Measurements from ENCODE around the gene EMP3.

The EMP3 gene

DNA sequence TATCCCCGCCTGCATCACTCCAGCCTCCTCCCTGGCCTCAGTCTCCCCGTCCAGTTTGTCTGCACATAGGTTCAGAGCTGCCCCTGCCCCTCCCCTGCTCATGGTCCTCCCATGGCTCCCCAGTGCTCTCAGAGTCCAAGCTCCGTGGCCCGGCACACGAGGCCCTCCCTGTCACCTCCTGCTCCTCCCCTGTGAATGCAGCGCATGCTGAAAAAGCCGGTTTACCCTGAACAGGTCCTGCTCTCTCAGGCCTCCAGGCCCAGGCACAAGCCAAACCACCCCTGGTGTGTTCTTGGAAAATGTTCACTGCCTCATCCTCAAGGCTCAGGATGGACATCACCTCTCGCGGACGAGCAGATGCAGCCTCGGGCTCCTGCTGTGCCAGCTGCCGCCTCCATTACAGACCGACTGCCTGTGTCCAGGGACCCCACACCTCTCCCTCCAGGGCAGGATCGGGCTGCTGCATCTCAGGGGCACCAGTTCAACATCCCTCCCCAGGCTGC is 13.0 kb downstream of the EMP3 start:
- in situ Hi-C loops (cut with MboI; ENCODE audit: low sequenced_read_pairs, unreplicated experiment), result no loop called here
- TF ChIP-seq, protein P1, sequence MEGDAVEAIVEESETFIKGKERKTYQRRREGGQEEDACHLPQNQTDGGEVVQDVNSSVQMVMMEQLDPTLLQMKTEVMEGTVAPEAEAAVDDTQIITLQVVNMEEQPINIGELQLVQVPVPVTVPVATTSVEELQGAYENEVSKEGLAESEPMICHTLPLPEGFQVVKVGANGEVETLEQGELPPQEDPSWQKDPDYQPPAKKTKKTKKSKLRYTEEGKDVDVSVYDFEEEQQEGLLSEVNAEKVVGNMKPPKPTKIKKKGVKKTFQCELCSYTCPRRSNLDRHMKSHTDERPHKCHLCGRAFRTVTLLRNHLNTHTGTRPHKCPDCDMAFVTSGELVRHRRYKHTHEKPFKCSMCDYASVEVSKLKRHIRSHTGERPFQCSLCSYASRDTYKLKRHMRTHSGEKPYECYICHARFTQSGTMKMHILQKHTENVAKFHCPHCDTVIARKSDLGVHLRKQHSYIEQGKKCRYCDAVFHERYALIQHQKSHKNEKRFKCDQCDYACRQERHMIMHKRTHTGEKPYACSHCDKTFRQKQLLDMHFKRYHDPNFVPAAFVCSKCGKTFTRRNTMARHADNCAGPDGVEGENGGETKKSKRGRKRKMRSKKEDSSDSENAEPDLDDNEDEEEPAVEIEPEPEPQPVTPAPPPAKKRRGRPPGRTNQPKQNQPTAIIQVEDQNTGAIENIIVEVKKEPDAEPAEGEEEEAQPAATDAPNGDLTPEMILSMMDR (IDR thresholded peaks at IDR 0.05; ENCODE audit: borderline replicate concordance, control extremely low read depth, extremely low read depth, insufficient read depth, missing control alignments), result no peak

DNA sequence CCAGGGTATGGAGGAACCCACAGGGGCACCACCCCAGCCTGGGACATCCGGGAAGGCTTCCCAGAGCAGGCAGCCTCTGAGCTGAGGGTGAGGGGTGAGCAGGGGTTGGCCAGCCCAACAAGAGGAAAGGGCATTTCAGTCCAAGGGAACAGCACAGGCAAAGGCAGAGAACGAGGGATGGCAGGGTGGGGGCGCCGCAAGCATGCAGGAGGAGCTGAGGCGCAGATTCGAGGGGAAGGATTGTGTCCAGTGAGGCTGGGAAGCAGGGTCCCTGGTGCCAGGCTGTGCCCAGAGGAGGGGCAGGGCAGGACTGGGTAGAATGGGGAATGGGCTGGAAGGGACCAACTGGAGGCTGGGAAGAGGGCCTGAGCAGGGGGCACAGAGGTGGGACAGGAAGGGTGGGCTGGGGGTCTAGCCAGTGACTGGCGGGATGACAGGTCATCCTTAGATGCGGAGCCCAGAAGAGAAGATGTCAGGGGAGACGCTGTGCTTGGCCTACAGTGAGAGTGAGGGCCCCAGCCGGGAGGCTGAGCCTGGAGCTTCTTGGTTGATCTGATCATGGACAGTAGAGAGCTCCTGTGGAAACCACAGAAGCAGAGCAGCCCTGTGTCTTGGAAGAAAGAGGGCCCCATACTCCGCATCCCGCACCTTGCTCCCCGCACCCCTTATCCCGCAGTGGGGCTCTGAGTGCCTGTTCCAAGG is 13.6 kb downstream of the EMP3 start:
- in situ Hi-C loops (cut with MboI; ENCODE audit: low sequenced_read_pairs, unreplicated experiment), result no loop called here
- no peak for DNase-seq (ENCODE audit: low spot score)
- TF ChIP-seq, protein P1 (IDR thresholded peaks at IDR 0.05; ENCODE audit: borderline replicate concordance, control extremely low read depth, extremely low read depth, insufficient read depth, missing control alignments), result no peak

More for the DNA sequence above, 13.0 kb downstream of the EMP3 start:
- no peak for DNase-seq (ENCODE audit: low spot score)

DNA sequence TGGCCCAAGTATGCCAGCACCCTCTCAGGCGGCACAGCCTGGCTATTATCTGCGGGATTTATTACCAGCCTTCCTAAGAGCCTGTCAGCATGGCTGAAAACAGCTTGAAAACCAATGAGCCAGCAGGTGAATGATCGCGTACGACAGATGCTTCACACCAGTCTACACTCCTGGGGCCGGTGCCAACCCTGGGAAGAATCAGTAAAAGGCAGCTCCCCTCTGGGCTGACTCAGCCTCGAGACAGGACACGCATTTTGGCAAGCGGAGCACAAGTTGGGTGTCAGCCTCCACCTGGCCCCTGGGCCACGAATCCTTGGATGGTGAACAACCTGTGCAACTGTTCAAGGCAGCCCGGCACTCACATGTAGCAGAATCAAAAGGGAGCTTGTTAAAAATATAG is 15.6 kb downstream of the EMP3 start:
- DNase-seq (ENCODE audit: low spot score), result no peak
- TF ChIP-seq, protein P1 (IDR thresholded peaks at IDR 0.05; ENCODE audit: borderline replicate concordance, control extremely low read depth, extremely low read depth, insufficient read depth, missing control alignments), result no peak
- in situ Hi-C loops (cut with MboI; ENCODE audit: low sequenced_read_pairs, unreplicated experiment), result no loop called here

DNA sequence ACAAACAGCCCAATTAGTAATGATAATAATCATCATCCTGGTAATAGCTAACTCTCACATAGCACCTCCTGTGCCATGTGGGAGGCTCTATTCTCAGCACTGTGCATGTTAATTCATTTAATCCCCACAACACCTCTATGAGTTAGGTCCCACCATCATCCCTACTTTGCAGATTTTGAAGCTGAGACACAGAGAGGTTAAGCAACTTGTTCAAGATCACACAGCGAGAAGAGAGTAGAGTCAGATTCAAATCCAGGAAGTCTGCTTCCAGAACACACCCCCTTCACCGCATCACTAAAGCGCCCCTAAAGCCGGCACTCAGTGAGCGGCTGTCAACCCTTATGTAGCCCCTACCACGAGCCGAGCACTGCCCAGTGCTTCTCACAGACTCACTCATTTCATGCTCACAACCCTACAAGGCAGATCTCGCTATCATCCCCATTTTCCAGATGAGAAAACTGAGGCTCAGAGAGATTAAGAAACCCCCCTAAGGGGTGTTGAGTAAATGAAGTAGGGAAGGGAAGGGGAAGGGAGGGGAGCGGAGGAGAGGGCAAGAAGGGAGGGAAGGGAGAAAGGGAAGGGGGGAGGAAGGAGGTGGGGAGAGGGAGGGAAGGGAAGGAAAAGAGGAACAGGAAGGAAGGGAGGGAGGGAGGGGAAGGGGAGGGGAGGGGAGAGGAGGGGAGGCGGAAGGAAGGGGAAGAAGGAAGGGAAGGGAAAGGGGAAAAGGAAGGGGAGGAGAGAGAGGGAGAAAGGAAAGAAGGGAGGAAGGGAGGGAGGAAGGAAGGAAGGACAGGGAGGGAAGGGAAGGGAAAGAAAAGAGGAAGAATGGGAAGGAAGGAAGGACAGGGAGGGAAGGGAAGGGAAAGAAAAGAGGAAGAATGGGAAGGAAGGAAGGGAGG is 16.4 kb downstream of the EMP3 start:
- in situ Hi-C loops (cut with MboI; ENCODE audit: low sequenced_read_pairs, unreplicated experiment), result no loop called here

DNA sequence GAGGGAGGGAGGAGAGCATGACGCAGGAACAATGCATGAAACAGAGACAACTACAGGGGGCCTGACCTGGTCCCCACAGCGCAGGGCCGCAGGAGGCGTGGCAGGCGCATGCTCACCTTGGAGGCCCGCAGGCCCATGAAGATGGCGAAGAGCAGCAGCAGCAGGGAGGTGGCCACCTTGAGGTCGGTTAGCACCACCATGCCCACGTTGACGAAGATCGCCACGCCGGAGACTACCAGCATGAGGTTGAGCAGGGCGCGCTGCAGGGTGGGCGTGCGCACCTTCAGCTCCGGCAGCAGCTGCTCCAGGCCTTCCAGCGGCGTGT is 17.0 kb downstream of the EMP3 start:
- DNase-seq (ENCODE audit: low spot score), result no peak
- TF ChIP-seq, protein P1 (IDR thresholded peaks at IDR 0.05; ENCODE audit: borderline replicate concordance, control extremely low read depth, extremely low read depth, insufficient read depth, missing control alignments), result no peak
- in situ Hi-C loops (cut with MboI; ENCODE audit: low sequenced_read_pairs, unreplicated experiment), result no loop called here

More for the DNA sequence above, 16.4 kb downstream of the EMP3 start:
- TF ChIP-seq, protein P1 (IDR thresholded peaks at IDR 0.05; ENCODE audit: borderline replicate concordance, control extremely low read depth, extremely low read depth, insufficient read depth, missing control alignments), result no peak
- DNase-seq (ENCODE audit: low spot score), result no peak

DNA sequence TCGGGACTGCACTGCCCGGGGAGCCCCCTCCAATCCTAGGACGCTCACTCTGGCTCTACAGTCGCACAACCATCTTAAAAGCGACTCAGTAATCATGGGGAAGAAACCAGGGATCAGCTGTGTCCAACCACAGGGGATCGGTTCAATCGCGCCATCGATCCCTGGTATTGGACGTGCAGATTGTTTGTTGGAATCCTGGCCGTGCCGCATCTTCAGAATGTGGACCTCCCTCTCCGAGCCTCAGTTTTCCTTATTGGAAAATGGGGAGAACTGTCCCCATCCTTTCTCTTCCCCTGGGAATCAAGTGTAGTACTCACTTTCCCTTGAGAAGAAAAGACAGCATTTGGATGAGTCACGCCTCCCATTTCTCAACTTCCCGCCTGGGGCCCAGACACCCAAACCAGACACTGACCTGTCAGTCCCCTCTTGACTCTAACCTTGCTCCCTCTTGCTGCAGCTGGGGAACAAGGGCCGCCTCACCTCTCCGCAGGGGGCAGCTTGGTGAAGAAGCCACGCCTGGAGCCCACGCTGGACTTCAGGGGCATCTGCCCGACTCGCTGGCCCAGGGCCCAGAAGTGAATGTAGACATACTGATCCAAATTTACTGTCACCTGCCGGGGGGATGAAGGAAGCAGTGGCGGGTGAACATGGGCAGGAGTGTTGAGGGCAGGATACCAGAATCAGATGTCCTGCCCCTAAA is 17.6 kb downstream of the EMP3 start:
- in situ Hi-C loops (cut with MboI; ENCODE audit: low sequenced_read_pairs, unreplicated experiment), result no loop called here
- DNase-seq (ENCODE audit: low spot score), result no peak
- TF ChIP-seq, protein P1 (IDR thresholded peaks at IDR 0.05; ENCODE audit: borderline replicate concordance, control extremely low read depth, extremely low read depth, insufficient read depth, missing control alignments), result no peak
